Breast epithelium (tissue), 4 donors: ENCODE results near the gene ZNF487. TPM values are rescaled to one million over a fixed set of nuclear protein-coding genes. Genes with fewer than 3 reads are reported as not detected.
A peak's percentile ranks its signal among the peaks of the same experiment; 100 is the strongest.
"Not testable (repeated sequence)": the region's sequence is repeated elsewhere in the genome, so short reads cannot be mapped to it uniquely, and the experiment has no call there.

ENCODE experiments used
- DNase-seq, 2 donors: peaks; one replicate each; pipeline ENCODE4 v3.0.0-alpha.2; 2019; ENCODE audit warnings: low spot score in 2 of 2
- H3K27ac ChIP-seq, 2 donors: fragments of 200-600 bp; sonication (generic) in 1 of 2; one replicate each; pipeline ENCODE4 v1.5.1; 2016 to 2019; ENCODE audit warnings: mild to moderate bottlenecking in 1 of 2
- H3K27me3 ChIP-seq, 2 donors: fragments of 200-600 bp; sonication (generic) in 1 of 2; one replicate each; pipeline versions ENCODE4 v1.5.1 to v1.6.0; 2017 to 2019; ENCODE audit warnings: control low read depth in 1 of 2, mild to moderate bottlenecking in 1 of 2
- H3K36me3 ChIP-seq: fragments of 200-600 bp; one replicate; pipeline ENCODE4 v1.5.1; 2019
- H3K4me1 ChIP-seq, 2 donors: fragments of 200-600 bp; sonication (generic); one replicate each; pipeline ENCODE4 v1.5.1; 2016 to 2019; ENCODE audit warnings: control low read depth in 1 of 2
- H3K4me3 ChIP-seq, 3 donors: fragments of 200-600 bp; sonication (generic); 1 replicate in 2 of 3; 2 replicates in 1 of 3; pipeline ENCODE4 v1.5.1; 2016 to 2019; ENCODE audit warnings: mild to moderate bottlenecking in 3 of 3, moderate library complexity in 2 of 3
- H3K9me3 ChIP-seq, 2 donors: fragments of 200-600 bp; sonication (generic) in 1 of 2; one replicate each; pipeline ENCODE4 v1.5.1; 2016 to 2019; ENCODE audit warnings: control low read depth in 1 of 2
- CTCF ChIP-seq, 3 donors: fragments of 450-650 bp; IDR thresholded peaks; one replicate each; pipeline ENCODE4 v1.5.1; 2016 to 2017; ENCODE audit warnings: antibody characterized with exemption in 3 of 3, mild to moderate bottlenecking in 3 of 3, moderate library complexity in 3 of 3
- POLR2A ChIP-seq: fragments of 450-650 bp; IDR thresholded peaks from one replicate; pipeline ENCODE4 v1.6.1; 2016; ENCODE audit warnings: antibody characterized with exemption, mild to moderate bottlenecking, moderate library complexity
- POLR2AphosphoS5 ChIP-seq, 3 donors: sonication (generic); formaldehyde crosslinking; IDR thresholded peaks; one replicate each; pipeline ENCODE4 v1.6.1; 2017; ENCODE audit warnings: antibody characterized with exemption in 3 of 3
- intact Hi-C: fragments of 100-400 bp; cut with DNase I; formaldehyde crosslinking; loops from one replicate; pipeline ENCODE4 v1.15.1; 2023; ENCODE audit warnings: low total_unique reads
- total RNA-seq, 3 donors: library from RNA; depleted of rRNA; stranded (reverse); fragments of >200 nt; gene quantifications; one replicate each; pipeline ENCODE4 v1.1.0, GENCODE V29; 2016

ZNF487 gene
- total RNA-seq, 3 donors from 2014 or later: 8.5 to 16.4 (median 12.8) TPM

GRCh38 chr10:43391496-43391895 lies 45.4 kb upstream of the ZNF487 start:
- DNase-seq: no peak
- no peaks in the 10 kb centered on the region for H3K36me3 ChIP-seq
- no peak overlapping the region for H3K4me3 ChIP-seq
- TF ChIP-seq POLR2A (no peak), CTCF (IDR thresholded peaks at IDR 0.05) (no peak), POLR2AphosphoS5 (IDR thresholded peaks at IDR 0.05) (no peak)
- intact Hi-C loops: no loop called here
- H3K27me3 ChIP-seq: no peaks in the 10 kb centered on the region
- H3K9me3 ChIP-seq: no peaks in the 10 kb centered on the region
- H3K27ac ChIP-seq: no peak overlapping the region
- H3K4me1 ChIP-seq: no peaks in the 10 kb centered on the region

GRCh38 chr10:43392748-43393147 lies 44.2 kb upstream of the ZNF487 start:
- no peaks in the 10 kb centered on the region for H3K9me3 ChIP-seq
- no peak for DNase-seq
- H3K4me3 ChIP-seq: no peak overlapping the region
- H3K27ac ChIP-seq: no peak overlapping the region
- no peaks in the 10 kb centered on the region for H3K27me3 ChIP-seq
- intact Hi-C loops: no loop called here
- no peak for TF ChIP-seq CTCF (IDR thresholded peaks at IDR 0.05)
- no peak for TF ChIP-seq POLR2AphosphoS5 (IDR thresholded peaks at IDR 0.05)
- no peak for TF ChIP-seq POLR2A
- no peaks in the 10 kb centered on the region for H3K36me3 ChIP-seq
- H3K4me1 ChIP-seq: peaks cover 0 to 2% of the 10 kb centered on the region in 2 donors

GRCh38 chr10:43393186-43393585 lies 43.7 kb upstream of the ZNF487 start:
- H3K27me3 ChIP-seq, intact Hi-C loops, H3K4me3 ChIP-seq, DNase-seq, H3K27ac ChIP-seq, H3K36me3 ChIP-seq, H3K9me3 ChIP-seq, H3K4me1 ChIP-seq: not testable (repeated sequence)

- Histone ChIP-seq H3K27ac (no peak overlapping the region), H3K9me3 (no peaks in the 10 kb centered on the region), H3K4me1 (peaks cover 0 to 10% of the 10 kb centered on the region in 2 donors), H3K4me3 (no peak overlapping the region), H3K36me3 (no peaks in the 10 kb centered on the region), H3K27me3 (no peaks in the 10 kb centered on the region)
- intact Hi-C loops: no loop called here
- no peak for DNase-seq
- TF ChIP-seq CTCF (IDR thresholded peaks at IDR 0.05) (no peak), POLR2A (no peak), POLR2AphosphoS5 (IDR thresholded peaks at IDR 0.05) (no peak)
Measured at GRCh38 chr10:43393606-43394360, 43.1 kb upstream of the ZNF487 start.

- intact Hi-C loops: no loop called here
- Histone ChIP-seq H3K27me3 (no peaks in the 10 kb centered on the region), H3K4me1 (peaks cover 0 to 18% of the 10 kb centered on the region in 2 donors), H3K36me3 (no peaks in the 10 kb centered on the region), H3K27ac (peak overlapping the region in 1 of 2 donors; percentile 99), H3K4me3 (peak overlapping the region in 2 of 3 donors; percentile 72 to 80), H3K9me3 (no peaks in the 10 kb centered on the region)
- no peak for DNase-seq
- TF ChIP-seq POLR2A: no peak
- no peak for TF ChIP-seq POLR2AphosphoS5 (IDR thresholded peaks at IDR 0.05)
- TF ChIP-seq CTCF (IDR thresholded peaks at IDR 0.05): no peak
Measured at GRCh38 chr10:43394868-43395267, 42.0 kb upstream of the ZNF487 start.
